GM12801 (cell line): ENCODE results near the gene CTSD.

Source experiments
- TF ChIP-seq, protein P1 (sequence below): IDR thresholded peaks from one replicate; pipeline ENCODE4 v1.5.1; 2011; ENCODE audit warnings: control low read depth; ENCODE audit not compliant: insufficient read length; ENCODE audit errors: extremely low read depth

The CTSD gene

DNA sequence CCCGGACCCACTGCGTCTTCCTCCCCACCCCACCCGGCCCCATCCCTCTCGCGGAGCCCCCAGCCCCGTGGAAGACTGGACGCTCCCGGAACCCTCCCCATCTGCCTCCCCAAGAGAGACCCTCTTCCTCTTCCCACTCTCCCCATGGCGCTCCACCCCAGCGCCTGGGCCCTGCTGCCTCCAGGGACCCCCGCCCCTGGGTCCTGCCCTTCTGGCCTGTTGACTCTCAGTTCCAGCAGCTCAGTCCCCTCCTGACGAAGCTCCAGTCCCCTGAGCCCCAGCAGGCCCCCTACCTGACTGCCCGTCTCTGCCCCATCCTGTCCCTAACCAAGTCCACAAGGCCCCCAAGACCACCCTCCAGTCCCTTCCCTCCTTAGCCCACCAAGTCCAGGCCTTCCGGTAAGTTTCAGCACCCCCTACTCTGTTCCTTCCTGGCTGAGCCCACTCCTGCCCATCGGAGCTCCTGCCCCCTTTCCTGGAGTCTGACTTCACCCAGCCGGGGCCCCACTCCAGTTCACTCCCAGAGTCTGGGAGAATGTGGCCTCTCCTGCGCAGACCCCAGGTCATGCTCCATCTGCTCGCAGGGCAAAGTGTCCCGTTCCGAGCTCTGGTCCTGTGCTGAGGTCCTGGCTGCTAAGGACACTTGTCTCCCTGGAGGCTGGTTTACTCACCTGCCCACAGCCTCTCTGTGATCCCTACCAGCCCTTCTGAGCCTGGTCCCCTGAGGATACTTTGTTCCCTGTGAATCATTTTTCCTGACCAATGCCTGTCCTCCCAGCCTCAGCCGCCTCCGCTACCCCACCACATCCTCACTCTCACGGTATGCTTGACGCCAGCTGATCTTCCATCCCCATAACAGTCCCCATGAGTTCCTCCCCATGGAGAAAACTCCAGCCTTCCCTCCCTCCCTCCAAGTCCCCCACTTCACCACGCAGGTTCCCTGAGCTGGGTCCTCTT lies 14.1 kb downstream of the CTSD start:
- TF ChIP-seq, protein P1, sequence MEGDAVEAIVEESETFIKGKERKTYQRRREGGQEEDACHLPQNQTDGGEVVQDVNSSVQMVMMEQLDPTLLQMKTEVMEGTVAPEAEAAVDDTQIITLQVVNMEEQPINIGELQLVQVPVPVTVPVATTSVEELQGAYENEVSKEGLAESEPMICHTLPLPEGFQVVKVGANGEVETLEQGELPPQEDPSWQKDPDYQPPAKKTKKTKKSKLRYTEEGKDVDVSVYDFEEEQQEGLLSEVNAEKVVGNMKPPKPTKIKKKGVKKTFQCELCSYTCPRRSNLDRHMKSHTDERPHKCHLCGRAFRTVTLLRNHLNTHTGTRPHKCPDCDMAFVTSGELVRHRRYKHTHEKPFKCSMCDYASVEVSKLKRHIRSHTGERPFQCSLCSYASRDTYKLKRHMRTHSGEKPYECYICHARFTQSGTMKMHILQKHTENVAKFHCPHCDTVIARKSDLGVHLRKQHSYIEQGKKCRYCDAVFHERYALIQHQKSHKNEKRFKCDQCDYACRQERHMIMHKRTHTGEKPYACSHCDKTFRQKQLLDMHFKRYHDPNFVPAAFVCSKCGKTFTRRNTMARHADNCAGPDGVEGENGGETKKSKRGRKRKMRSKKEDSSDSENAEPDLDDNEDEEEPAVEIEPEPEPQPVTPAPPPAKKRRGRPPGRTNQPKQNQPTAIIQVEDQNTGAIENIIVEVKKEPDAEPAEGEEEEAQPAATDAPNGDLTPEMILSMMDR = no peak

DNA sequence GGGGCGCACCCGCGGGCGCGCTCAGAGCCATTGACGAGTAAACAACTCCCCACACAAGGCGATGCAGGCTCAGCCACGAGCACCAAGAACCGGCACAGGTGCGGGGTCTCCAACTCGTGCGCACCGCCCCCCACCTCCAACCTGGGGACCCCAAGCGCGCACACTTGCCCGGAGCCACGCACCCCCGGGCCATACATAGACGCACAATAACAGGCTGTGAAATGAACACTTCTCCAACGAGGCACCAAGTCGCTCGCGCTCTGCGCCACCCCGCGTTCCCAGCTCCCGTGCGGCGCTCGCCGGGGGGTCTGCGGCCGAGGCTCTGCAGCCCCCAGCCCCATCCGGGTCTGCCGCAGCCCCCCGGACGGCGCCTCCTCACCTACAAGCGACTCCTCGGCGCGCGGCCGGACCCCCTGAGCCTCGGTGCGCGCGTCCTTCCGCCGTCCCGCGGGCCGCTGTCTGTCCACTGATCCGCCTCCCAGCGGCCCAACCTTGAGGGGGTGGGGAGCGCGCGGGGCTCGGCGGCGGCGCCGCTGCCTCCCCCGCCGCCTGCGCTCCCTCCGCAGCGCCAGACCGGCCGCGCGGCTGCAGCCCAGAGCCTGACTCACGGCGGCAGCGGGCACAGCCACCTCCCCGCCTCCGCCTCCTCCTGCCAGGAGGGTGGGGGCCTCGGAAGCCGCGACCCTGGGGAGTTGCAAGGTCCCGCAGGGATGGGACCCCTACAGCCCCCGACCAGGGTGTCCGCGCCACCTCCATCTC lies 14.9 kb downstream of the CTSD start:
- TF ChIP-seq, protein P1 = no peak

DNA sequence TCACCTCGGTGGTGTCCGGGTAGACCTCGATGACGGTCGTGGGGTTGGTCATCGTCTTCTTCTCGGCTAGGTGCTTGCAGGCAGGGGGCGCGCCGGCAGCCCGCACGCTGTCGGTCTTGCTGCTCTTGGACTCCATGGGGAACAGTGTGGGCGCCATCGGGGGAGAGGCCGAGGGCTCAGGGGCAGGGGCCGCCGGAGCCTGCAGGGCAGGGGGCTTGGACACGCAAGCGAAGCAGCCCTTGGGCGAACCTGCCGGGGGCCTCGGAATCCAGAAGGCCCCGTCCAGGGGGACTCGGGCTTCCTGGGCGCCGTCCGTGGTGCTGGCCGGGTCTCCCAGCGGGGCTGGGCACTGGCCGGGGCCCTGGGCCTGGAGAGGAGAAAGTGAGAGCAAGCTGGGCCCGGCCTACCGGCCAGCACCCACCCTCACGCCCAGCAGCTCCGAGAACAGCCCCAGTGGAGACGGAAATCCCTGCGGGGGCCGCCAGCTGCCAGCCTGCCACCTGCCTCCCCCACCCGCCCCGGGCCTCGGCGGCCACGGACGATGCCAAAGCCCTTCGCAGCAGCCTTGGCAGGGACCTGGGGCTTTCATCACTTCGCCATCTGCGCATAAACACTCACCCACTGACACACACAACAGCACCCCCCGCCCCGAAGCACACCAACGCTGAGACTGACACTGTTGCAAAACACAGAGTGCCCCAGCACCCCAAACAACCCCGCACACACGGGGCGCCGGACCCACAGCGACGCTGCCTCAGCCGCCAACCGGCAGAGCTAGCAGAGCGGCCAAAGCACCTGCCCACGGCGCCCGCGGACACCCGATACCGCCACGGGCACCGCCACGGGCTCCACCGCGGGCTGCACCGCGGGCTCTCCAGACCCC lies 15.7 kb downstream of the CTSD start:
- TF ChIP-seq, protein P1 = no peak

DNA sequence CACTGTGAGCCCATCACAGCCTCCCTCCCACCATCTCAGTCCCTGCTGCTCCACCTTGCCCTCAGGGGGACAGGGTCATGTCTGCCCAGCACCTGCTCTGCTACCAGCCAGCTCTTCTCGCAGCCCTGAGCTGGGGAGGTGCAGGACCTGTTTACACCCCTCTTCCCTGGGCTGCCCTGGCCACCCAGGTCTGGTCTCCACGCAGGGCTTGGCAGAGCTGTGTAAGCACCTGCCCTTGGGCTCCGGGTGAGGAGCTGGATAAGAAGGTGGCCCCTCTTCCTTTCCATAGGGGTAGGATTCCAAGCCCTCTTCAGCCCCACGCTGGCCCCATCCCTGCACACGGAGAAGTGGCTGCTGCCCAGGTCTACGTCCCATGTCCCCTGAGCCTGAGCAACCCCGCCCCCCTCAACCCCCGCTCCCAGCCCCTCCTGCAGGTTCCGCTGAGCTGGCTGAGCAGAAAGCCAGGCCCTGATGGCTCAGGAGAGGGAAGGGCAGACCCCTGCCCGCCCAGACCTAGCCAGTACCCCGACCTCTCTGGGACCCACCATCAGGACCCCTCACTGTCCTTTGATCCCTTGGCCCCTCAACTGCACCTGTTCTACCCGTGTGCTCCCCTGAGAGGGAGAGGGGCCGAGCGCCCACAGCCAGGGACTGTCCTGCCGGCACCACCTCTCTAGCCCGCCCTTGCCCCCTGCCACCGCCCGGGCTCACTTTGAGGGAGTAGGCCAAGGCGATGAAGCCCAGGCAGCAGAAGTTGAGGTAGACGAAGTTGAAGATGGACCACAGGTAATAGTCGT lies 16.6 kb downstream of the CTSD start:
- TF ChIP-seq, protein P1 = no peak

DNA sequence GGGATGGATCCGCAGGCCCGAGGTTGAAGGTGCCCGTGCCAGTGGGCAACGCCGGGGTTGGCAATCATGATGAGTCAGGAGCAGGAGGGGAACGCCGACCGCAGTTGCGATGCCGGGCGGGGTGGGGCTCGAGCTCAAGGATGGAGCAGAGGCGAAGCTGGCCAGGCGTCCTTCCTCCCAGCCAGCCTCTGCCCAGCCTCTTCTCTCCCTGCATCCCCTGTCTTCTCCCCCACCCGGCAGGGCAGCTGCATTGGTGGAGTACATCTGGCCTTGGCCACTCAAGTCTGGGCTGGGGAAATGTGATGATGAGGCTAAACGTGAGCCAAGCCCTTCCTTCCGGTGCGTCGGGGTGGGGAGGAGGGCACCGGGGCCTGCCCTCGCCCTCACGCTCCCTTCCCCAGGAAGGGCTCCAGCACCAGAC lies 17.2 kb downstream of the CTSD start:
- TF ChIP-seq, protein P1 = no peak

DNA sequence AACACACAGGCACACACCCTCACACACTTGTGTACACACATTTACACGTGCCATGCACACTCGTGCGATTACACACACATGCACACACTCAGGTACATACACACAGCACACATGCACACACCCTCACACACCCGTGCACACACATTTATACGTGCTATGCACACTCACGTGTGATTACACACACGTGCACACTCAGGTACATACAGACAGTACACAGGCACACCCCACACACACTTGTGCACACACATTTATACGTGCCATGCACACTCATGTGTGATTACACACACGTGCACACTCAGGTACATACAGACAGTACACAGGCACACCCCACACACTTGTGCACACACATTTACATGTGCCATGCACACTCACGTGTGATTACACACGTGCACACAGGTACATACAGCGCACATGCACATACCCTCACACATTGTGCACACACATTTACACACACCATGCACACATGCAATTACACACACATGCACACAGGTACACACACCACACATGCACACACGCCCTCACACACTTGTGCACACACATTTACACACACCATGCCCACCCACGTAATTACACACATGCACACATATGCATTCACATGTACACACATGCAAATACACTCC lies 17.9 kb downstream of the CTSD start:
- TF ChIP-seq, protein P1 = no peak
